OCI-LY1 (cell line): ENCODE data around the gene AADAT.

Experiments used
- EZH2 ChIP-seq: fragments of 200-600 bp; sonication (generic), shearing (Covaris generic); IDR thresholded peaks from 2 replicates; pipeline ENCODE4 v1.8.0; 2017; ENCODE audit warnings: borderline replicate concordance, mixed run types, mild to moderate bottlenecking, antibody characterized with exemption, low read length, moderate library complexity, mixed read lengths
- TF ChIP-seq, protein P1 (sequence below): fragments of 200-600 bp; sonication (generic), shearing (Covaris generic); IDR thresholded peaks from 2 replicates; pipeline ENCODE4 v1.5.1; 2017; ENCODE audit warnings: mild to moderate bottlenecking, antibody characterized with exemption, low read length, moderate library complexity, mixed read lengths

DNA sequence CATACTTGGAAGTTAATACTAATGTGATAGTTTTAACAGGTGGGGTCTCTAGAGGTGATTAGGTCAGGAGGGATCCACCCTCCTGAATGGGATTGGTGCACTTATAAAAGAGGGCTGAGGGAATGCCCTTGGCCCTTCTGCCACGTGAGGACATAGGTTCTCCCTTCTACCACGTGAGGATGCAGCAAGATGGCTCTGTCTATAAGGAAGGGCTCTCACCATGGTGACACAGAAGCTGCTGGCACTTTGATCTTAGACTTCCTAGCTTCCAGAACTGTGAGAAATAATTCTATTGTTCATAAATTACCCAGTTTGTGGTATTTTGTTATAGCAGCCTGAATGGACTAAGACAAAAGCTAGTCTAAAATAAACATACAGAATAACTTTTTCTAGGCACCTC lies 1.0 kb downstream of the AADAT start:
- TF ChIP-seq, protein P1, sequence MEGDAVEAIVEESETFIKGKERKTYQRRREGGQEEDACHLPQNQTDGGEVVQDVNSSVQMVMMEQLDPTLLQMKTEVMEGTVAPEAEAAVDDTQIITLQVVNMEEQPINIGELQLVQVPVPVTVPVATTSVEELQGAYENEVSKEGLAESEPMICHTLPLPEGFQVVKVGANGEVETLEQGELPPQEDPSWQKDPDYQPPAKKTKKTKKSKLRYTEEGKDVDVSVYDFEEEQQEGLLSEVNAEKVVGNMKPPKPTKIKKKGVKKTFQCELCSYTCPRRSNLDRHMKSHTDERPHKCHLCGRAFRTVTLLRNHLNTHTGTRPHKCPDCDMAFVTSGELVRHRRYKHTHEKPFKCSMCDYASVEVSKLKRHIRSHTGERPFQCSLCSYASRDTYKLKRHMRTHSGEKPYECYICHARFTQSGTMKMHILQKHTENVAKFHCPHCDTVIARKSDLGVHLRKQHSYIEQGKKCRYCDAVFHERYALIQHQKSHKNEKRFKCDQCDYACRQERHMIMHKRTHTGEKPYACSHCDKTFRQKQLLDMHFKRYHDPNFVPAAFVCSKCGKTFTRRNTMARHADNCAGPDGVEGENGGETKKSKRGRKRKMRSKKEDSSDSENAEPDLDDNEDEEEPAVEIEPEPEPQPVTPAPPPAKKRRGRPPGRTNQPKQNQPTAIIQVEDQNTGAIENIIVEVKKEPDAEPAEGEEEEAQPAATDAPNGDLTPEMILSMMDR = no peak
- no peak for TF ChIP-seq EZH2
